H9 (cell line): ENCODE measurements around the gene LARP1. TPM values are rescaled to one million over a fixed set of nuclear protein-coding genes. Genes with fewer than 3 reads are reported as not detected.

Source experiments
- DNase-seq: peaks from one replicate; pipeline ENCODE4 v3.0.0-alpha.2; 2017
- H2AFZ ChIP-seq: one replicate; pipeline ENCODE4 v1.6.1; 2013; ENCODE audit warnings: mild to moderate bottlenecking, low read length, control low read depth, moderate library complexity
- H2AK5ac ChIP-seq: 2 replicates; pipeline ENCODE4 v1.6.1; 2013; ENCODE audit warnings: low read length, control low read depth, mixed read lengths; ENCODE audit not compliant: insufficient read length
- H2BK120ac ChIP-seq: one replicate; pipeline ENCODE4 v1.6.1; 2013; ENCODE audit warnings: low read depth, mild to moderate bottlenecking, low read length, control low read depth, inconsistent platforms; ENCODE audit not compliant: poor library complexity, severe bottlenecking
- H2BK12ac ChIP-seq: 2 replicates; pipeline ENCODE4 v1.6.1; 2013; ENCODE audit warnings: low read length, control low read depth, mixed read lengths, low read depth; ENCODE audit not compliant: insufficient read length
- H2BK15ac ChIP-seq: 2 replicates; pipeline ENCODE4 v1.6.1; 2013; ENCODE audit warnings: low read depth, low read length, control low read depth
- H2BK20ac ChIP-seq: one replicate; pipeline ENCODE4 v1.6.1; 2013; ENCODE audit warnings: low read depth, mild to moderate bottlenecking, low read length, control low read depth, inconsistent platforms; ENCODE audit not compliant: poor library complexity, severe bottlenecking
- H2BK5ac ChIP-seq: 2 replicates; pipeline ENCODE4 v1.6.1; 2013; ENCODE audit warnings: low read length, control low read depth, mixed read lengths; ENCODE audit not compliant: insufficient read length
- H3K14ac ChIP-seq: 2 replicates; pipeline ENCODE4 v1.6.1; 2013; ENCODE audit warnings: low read length, control low read depth; ENCODE audit not compliant: insufficient read depth
- H3K18ac ChIP-seq: 2 replicates; pipeline ENCODE4 v1.6.1; 2013; ENCODE audit warnings: low read depth, mild to moderate bottlenecking, mixed read lengths, low read length, control low read depth; ENCODE audit not compliant: insufficient read length
- H3K23ac ChIP-seq: 2 replicates; pipeline ENCODE4 v1.6.1; 2013; ENCODE audit warnings: low read length, control low read depth, mixed read lengths, low read depth; ENCODE audit not compliant: insufficient read length
- H3K23me2 ChIP-seq: 2 replicates; pipeline ENCODE4 v1.6.1; 2013; ENCODE audit warnings: low read depth, mild to moderate bottlenecking, mixed read lengths, low read length, control low read depth; ENCODE audit not compliant: insufficient read length, poor library complexity, severe bottlenecking
- H3K27ac ChIP-seq: 2 replicates; pipeline ENCODE4 v1.5.1; 2013; ENCODE audit warnings: low read length, control low read depth, mixed read lengths, low read depth; ENCODE audit not compliant: insufficient read length
- H3K27me3 ChIP-seq: 2 replicates; pipeline ENCODE4 v1.6.1; 2013; ENCODE audit warnings: low read length, control low read depth, inconsistent platforms; ENCODE audit not compliant: insufficient read depth
- H3K4ac ChIP-seq: 2 replicates; pipeline ENCODE4 v1.6.1; 2013; ENCODE audit warnings: low read depth, mild to moderate bottlenecking, control low read depth, inconsistent platforms, low read length, moderate library complexity
- H3K4me1 ChIP-seq: 2 replicates; pipeline ENCODE4 v1.6.1; 2013; ENCODE audit warnings: low read length, control low read depth, inconsistent platforms; ENCODE audit not compliant: insufficient read depth
- H3K4me2 ChIP-seq: 2 replicates; pipeline ENCODE4 v1.6.1; 2013; ENCODE audit warnings: low read length, control low read depth, mixed read lengths; ENCODE audit not compliant: insufficient read length, insufficient read depth
- H3K56ac ChIP-seq: 2 replicates; pipeline ENCODE4 v1.6.1; 2013; ENCODE audit warnings: low read depth, mild to moderate bottlenecking, mixed read lengths, low read length, control low read depth; ENCODE audit not compliant: insufficient read length
- H3K79me1 ChIP-seq: 2 replicates; pipeline ENCODE4 v1.6.1; 2013; ENCODE audit warnings: low read depth, mild to moderate bottlenecking, moderate library complexity, low read length, control low read depth, inconsistent platforms; ENCODE audit not compliant: insufficient read depth, poor library complexity, severe bottlenecking
- H3K79me2 ChIP-seq: 2 replicates; pipeline ENCODE4 v1.6.1; 2013; ENCODE audit warnings: low read length, control low read depth, inconsistent platforms; ENCODE audit not compliant: insufficient read depth
- H3K9ac ChIP-seq: 2 replicates; pipeline ENCODE4 v1.6.1; 2013; ENCODE audit warnings: low read length, control low read depth, mixed read lengths; ENCODE audit not compliant: insufficient read length; ENCODE audit errors: extremely low read depth
- H3K9me3 ChIP-seq: one replicate; pipeline ENCODE4 v1.6.1; 2013; ENCODE audit warnings: low read depth, low read length, inconsistent platforms; ENCODE audit not compliant: control insufficient read depth
- H3T11ph ChIP-seq: one replicate; pipeline ENCODE4 v1.6.1; 2013; ENCODE audit warnings: mild to moderate bottlenecking, low read length, control low read depth, inconsistent platforms
- H4K20me1 ChIP-seq: one replicate; pipeline ENCODE4 v1.6.1; 2013; ENCODE audit not compliant: control insufficient read depth, insufficient read length, insufficient read depth
- H4K5ac ChIP-seq: 2 replicates; pipeline ENCODE4 v1.6.1; 2013; ENCODE audit warnings: low read depth, mild to moderate bottlenecking, mixed read lengths, low read length, control low read depth; ENCODE audit not compliant: insufficient read length
- H4K8ac ChIP-seq: replicated peaks from 2 replicates; pipeline ENCODE4 v1.6.1; 2013; ENCODE audit warnings: low read length, control low read depth, mixed read lengths, low read depth; ENCODE audit not compliant: insufficient read length
- H4K91ac ChIP-seq: 2 replicates; pipeline ENCODE4 v1.6.1; 2013; ENCODE audit warnings: low read depth, mild to moderate bottlenecking, moderate library complexity, mixed read lengths, low read length, control low read depth; ENCODE audit not compliant: insufficient read length
- H3K27ac Mint-ChIP-seq, 3 experiments: 2 replicates in 2 of 3; 3 replicates in 1 of 3; pipeline ENCODE4 v1.8.0; 2020 to 2021; ENCODE audit warnings: mixed read lengths in 3 of 3, mild to moderate bottlenecking in 1 of 3, moderate library complexity in 1 of 3
- H3K27me3 Mint-ChIP-seq: 2 replicates; pipeline ENCODE4 v1.8.0; 2021; ENCODE audit warnings: low read depth, mild to moderate bottlenecking, moderate library complexity, mixed read lengths
- H3K36me3 Mint-ChIP-seq, 3 experiments: 2 replicates in 2 of 3; 3 replicates in 1 of 3; pipeline ENCODE4 v1.8.0; 2020 to 2021; ENCODE audit warnings: low read depth in 3 of 3, mixed read lengths in 3 of 3; ENCODE audit not compliant: insufficient read depth in 1 of 3
- H3K4me1 Mint-ChIP-seq, 2 experiments: 2 replicates each; pipeline ENCODE4 v1.8.0; 2020; ENCODE audit warnings: mixed read lengths in 2 of 2
- H3K4me3 Mint-ChIP-seq, 2 experiments: 2 replicates in 1 of 2; 3 replicates in 1 of 2; pipeline ENCODE4 v1.8.0; 2020 to 2021; ENCODE audit warnings: mild to moderate bottlenecking in 2 of 2, mixed read lengths in 2 of 2, moderate library complexity in 1 of 2
- H3K9me3 Mint-ChIP-seq, 2 experiments: 2 replicates in 1 of 2; 3 replicates in 1 of 2; pipeline ENCODE4 v1.8.0; 2020; ENCODE audit warnings: mild to moderate bottlenecking in 2 of 2, mixed read lengths in 2 of 2, moderate library complexity in 1 of 2
- CTCF ChIP-seq: fragments of 200-600 bp; sonication (generic); conservative IDR thresholded peaks from 3 replicates; pipeline ENCODE4 v1.8.0; 2021; ENCODE audit warnings: antibody characterized with exemption, mild to moderate bottlenecking
- WGBS: extraction: QIAGEN DNeasy Blood & Tissue Kit; methylation state at CpG from one replicate; pipeline ENCODE4 v1.1.7; 2013; ENCODE audit warnings: missing lambda C conversion rate, low lambda C conversion rate, mixed read lengths; ENCODE audit not compliant: insufficient read length; ENCODE audit errors: extremely low coverage; 5-methylcytosine and 5-hydroxymethylcytosine counted together
- total RNA-seq: library from RNA; stranded (reverse); gene quantifications from 2 replicates; pipeline ENCODE4 v1.2.1, GENCODE V29; 2021

The LARP1 gene
- total RNA-seq, 1 experiment from 2014 or later: 405 TPM

GRCh38 chr5:154829181-154829588, 74.0 kb downstream of the LARP1 start:
- H3K27ac ChIP-seq: no peak overlapping the region
- H3K27me3 Mint-ChIP-seq: no peaks in the 10 kb centered on the region
- peaks cover 2 to 43% (median 31%) of the 10 kb centered on the region in 3 experiments; a peak in 5 of 7 replicates for H3K36me3 Mint-ChIP-seq

More at GRCh38 chr5:154829181-154829588, 74.0 kb downstream of the LARP1 start:
- H3K4me1 Mint-ChIP-seq: no peaks in the 10 kb centered on the region
- H4K91ac ChIP-seq: no peak overlapping the region
- no peaks in the 10 kb centered on the region for H3K27me3 ChIP-seq
- no peak overlapping the region for H3K14ac ChIP-seq
- H4K20me1 ChIP-seq: no peaks in the 10 kb centered on the region
- no peak overlapping the region for H4K5ac ChIP-seq
- H4K8ac ChIP-seq: no peak overlapping the region
- no peak overlapping the region for H2BK20ac ChIP-seq
- H2AK5ac ChIP-seq: no peak overlapping the region
- no peak overlapping the region for H3K9ac ChIP-seq
- WGBS: no CpG with 5 or more reads among the region's 2 CpGs
- H3K27ac Mint-ChIP-seq: peak overlapping the region in 1 of 3 experiments; percentile 48; a peak in 1 of 7 replicates
- H2AFZ ChIP-seq: no peak overlapping the region
- TF ChIP-seq CTCF: no peak
- no peak for DNase-seq
- H2BK5ac ChIP-seq: no peak overlapping the region
- H2BK120ac ChIP-seq: no peak overlapping the region
- no peak overlapping the region for H3K4me2 ChIP-seq
- no peak overlapping the region for H3K23ac ChIP-seq
- H3K79me2 ChIP-seq: no peaks in the 10 kb centered on the region
- no peak overlapping the region for H3K56ac ChIP-seq
- no peak overlapping the region for H2BK12ac ChIP-seq
- no peaks in the 10 kb centered on the region for H3K23me2 ChIP-seq
- no peak overlapping the region for H3K4me3 Mint-ChIP-seq
- no peak overlapping the region for H3K18ac ChIP-seq
- no peaks in the 10 kb centered on the region for H3K79me1 ChIP-seq
- no peak overlapping the region for H2BK15ac ChIP-seq
- no peaks in the 10 kb centered on the region for H3K9me3 ChIP-seq
- no peaks in the 10 kb centered on the region for H3K4me1 ChIP-seq
- no peaks in the 10 kb centered on the region; a peak in 1 of 5 replicates for H3K9me3 Mint-ChIP-seq
- no peak overlapping the region for H3K4ac ChIP-seq
- H3T11ph ChIP-seq: no peak overlapping the region
